ENCODE results near the gene ERI2.

Gene ERI2

GRCh38 chr16:20806168-20807050, at the start of gene ERI2, which contains the start of gene REXO5:
Gene ERI2 (minus strand): TSS chr16:20806472. CDS start chr16:20806430, 42 bp downstream.
Gene REXO5 (plus strand): TSS chr16:20806527. CDS start chr16:20806954, 427 bp downstream.
- TF ChIP-seq CTCF (IDR thresholded peaks at IDR 0.05): peak; percentile 51

GRCh38 chr16:20854963-20855362, 48.7 kb upstream of the ERI2 start:
- TF ChIP-seq CTCF (IDR thresholded peaks at IDR 0.05): no peak

GRCh38 chr16:20853981-20854620, 47.8 kb upstream of the ERI2 start:
- TF ChIP-seq CTCF (IDR thresholded peaks at IDR 0.05): no peak

- TF ChIP-seq CTCF (IDR thresholded peaks at IDR 0.05): no peak
These were observed 46.9 kb upstream of the ERI2 start for GRCh38 chr16:20853143-20853542.

- no peak for TF ChIP-seq CTCF (IDR thresholded peaks at IDR 0.05)
These were observed 45.3 kb upstream of the ERI2 start for GRCh38 chr16:20851601-20852000.

GRCh38 chr16:20850981-20851380, 44.7 kb upstream of the ERI2 start:
- TF ChIP-seq CTCF (IDR thresholded peaks at IDR 0.05): no peak

GRCh38 chr16:20849589-20850390, 43.5 kb upstream of the ERI2 start:
- peak; percentile 98 for TF ChIP-seq CTCF (IDR thresholded peaks at IDR 0.05)

Data from LNCAP (cell line).